ENCODE measurements around the gene DNAJC16. TPM values are rescaled to one million over a fixed set of nuclear protein-coding genes. Genes with fewer than 3 reads are reported as not detected.

Gene DNAJC16
- total and polyA plus RNA-seq, 9 of the 15 experiments (the other 6 are each of a cell fraction or from before 2014, with no cell fraction given), result 6.9 to 16.8 (median 12.8) TPM

GRCh38 chr1:15526490-15527339, at the start of gene DNAJC16 (continued):
- TF ChIP-seq MLX (CRISPR knock-in tag; conservative IDR thresholded peaks at IDR 0.05) (no peak; a peak in 1 of 4 replicates), ZNF184 (CRISPR knock-in tag; IDR thresholded peaks at IDR 0.05) (no peak), BRD9 (IDR thresholded peaks at IDR 0.05; ENCODE audit: low read depth, partially characterized antibody) (peak; percentile 64), PKNOX1 (IDR thresholded peaks at IDR 0.05) (peak; percentile 16; the same call in 1 of the 2 replicates), SMAD1 (IDR thresholded peaks at IDR 0.05; ENCODE audit: low read depth, low read length, partially characterized antibody) (peak; percentile 58), NFE2L1 (tag; IDR thresholded peaks at IDR 0.05; ENCODE audit: borderline replicate concordance, low read depth) (no peak), ZNF263 (CRISPR knock-in tag; IDR thresholded peaks at IDR 0.05; ENCODE audit: borderline replicate concordance) (peak; percentile 68), ZNF76 (CRISPR knock-in tag; IDR thresholded peaks at IDR 0.05; ENCODE audit: borderline replicate concordance) (0 out of 2 replicates have a peak, but pooled peaks have one; percentile 71), ATF1 (CRISPR knock-in tag; IDR thresholded peaks at IDR 0.05) (no peak; the same call in 1 of the 2 replicates), ATF1 (tag; IDR thresholded peaks at IDR 0.05) (peak; percentile 90), ZNF717 (CRISPR knock-in tag; IDR thresholded peaks at IDR 0.05) (no peak), ZNF140 (CRISPR knock-in tag; IDR thresholded peaks at IDR 0.05) (no peak), CBX1 (IDR thresholded peaks at IDR 0.05; ENCODE audit: low read depth) (peak; percentile 94; the same call in 1 of the 2 replicates), SAP30 (IDR thresholded peaks at IDR 0.05; ENCODE audit: borderline replicate concordance, insufficient read depth, low read depth, low read length, poor library complexity, severe bottlenecking) (peak; percentile 67), TCFL5 (CRISPR knock-in tag; conservative IDR thresholded peaks at IDR 0.05) (no peak), CLOCK (CRISPR knock-in tag; IDR thresholded peaks at IDR 0.05; ENCODE audit: borderline replicate concordance) (0 out of 2 replicates have a peak, but pooled peaks have one; percentile 66), TCF3 (CRISPR knock-in tag; IDR thresholded peaks at IDR 0.05) (peak; percentile 49), THAP12 (CRISPR knock-in tag; IDR thresholded peaks at IDR 0.05) (peak; percentile 96), SIX5 (IDR thresholded peaks at IDR 0.05; ENCODE audit: borderline replicate concordance in 1 of 2, insufficient read depth in 1 of 2, low read depth in 1 of 2, low read length in 2 of 2) (peak in 1 of 2 experiments; percentile 24; a peak in 1 of 4 replicates)

All from K562 (cell line).